Activated B cell treated with CpG ODN at 0.5 μM for 24 hours (primary cell): ENCODE measurements around the gene TMEM161B. TPM values are rescaled to one million over a fixed set of nuclear protein-coding genes. Genes with fewer than 3 reads are reported as not detected.
"Not testable (repeated sequence)": the region's sequence is repeated elsewhere in the genome, so short reads cannot be mapped to it uniquely, and the experiment has no call there.

Source experiments
- ATAC-seq: fragments of 200-7000 bp; cut with Tn5 transposase; one replicate; pipeline ENCODE4 v1.10.0; 2021; ENCODE audit warnings: low read depth, mild to moderate bottlenecking, moderate library complexity
- CTCF ChIA-PET: fragments of 350-600 bp; sonication (Branson Sonifier 250); formaldehyde crosslinking; loops from one replicate; lab custom pipeline; 2021; ENCODE audit warnings: antibody characterized with exemption; lab: Charles Lee
- POLR2A ChIA-PET: fragments of 350-600 bp; sonication (Branson Sonifier 250); formaldehyde crosslinking; loops from one replicate; lab custom pipeline; 2021; ENCODE audit warnings: antibody characterized with exemption; lab: Charles Lee
- DNase-seq: peaks from one replicate; pipeline ENCODE4 v3.0.0; 2022
- H3K27ac Mint-ChIP-seq: one replicate; pipeline ENCODE4 v1.8.0; 2020; ENCODE audit warnings: mixed read lengths
- H3K27me3 Mint-ChIP-seq: one replicate; pipeline ENCODE4 v1.8.0; 2021; ENCODE audit warnings: mixed read lengths
- H3K36me3 Mint-ChIP-seq: one replicate; pipeline ENCODE4 v1.8.0; 2021; ENCODE audit warnings: low read depth, mixed read lengths
- H3K4me1 Mint-ChIP-seq: one replicate; pipeline ENCODE4 v1.8.0; 2021; ENCODE audit warnings: mixed read lengths
- H3K4me3 Mint-ChIP-seq: one replicate; pipeline ENCODE4 v1.8.0; 2020; ENCODE audit warnings: mild to moderate bottlenecking, mixed read lengths
- H3K9me3 Mint-ChIP-seq: one replicate; pipeline ENCODE4 v1.8.0; 2020; ENCODE audit warnings: mixed read lengths
- CTCF ChIP-seq: fragments of 200-600 bp; IDR thresholded peaks from one replicate; pipeline ENCODE4 v1.8.0; 2022; ENCODE audit warnings: antibody characterized with exemption, mild to moderate bottlenecking
- intact Hi-C: fragments of 100-400 bp; cut with micrococcal nuclease; formaldehyde crosslinking; loops from one replicate; pipeline ENCODE4 v1.15.1; 2024
- total RNA-seq: library from RNA; stranded (reverse); gene quantifications from 2 replicates; pipeline ENCODE4 v1.2.3, GENCODE V29; 2022

TMEM161B gene
- total RNA-seq, 1 donor from 2014 or later: 31.1 TPM

- Mint-ChIP-seq H3K4me3 (no peak overlapping the region), H3K9me3 (peaks cover 28% of the 10 kb centered on the region)
Observed at GRCh38 chr5:88190106-88190834, 78.4 kb downstream of the TMEM161B start.

GRCh38 chr5:88189484-88189883, 79.2 kb downstream of the TMEM161B start:
- H3K27ac Mint-ChIP-seq, intact Hi-C loops, ATAC-seq, CTCF ChIA-PET, H3K4me3 Mint-ChIP-seq, H3K4me1 Mint-ChIP-seq, DNase-seq, H3K27me3 Mint-ChIP-seq: not testable (repeated sequence)
- POLR2A ChIA-PET: interaction anchor here (0.7 kb wide), 1 partner anchor 83 kb away, joined by 3 read pairs; no protein-coding TSS in a partner anchor
- peaks cover 28% of the 10 kb centered on the region for H3K9me3 Mint-ChIP-seq
- peaks cover 64% of the 10 kb centered on the region for H3K36me3 Mint-ChIP-seq

More at GRCh38 chr5:88190106-88190834, 78.4 kb downstream of the TMEM161B start:
- DNase-seq (no peak), ATAC-seq (no peak)
- H3K27ac Mint-ChIP-seq: no peak overlapping the region
- peaks cover 69% of the 10 kb centered on the region for H3K36me3 Mint-ChIP-seq
- H3K27me3 Mint-ChIP-seq: no peaks in the 10 kb centered on the region
- CTCF ChIA-PET: no interaction called here
- no peaks in the 10 kb centered on the region for H3K4me1 Mint-ChIP-seq
- POLR2A ChIA-PET: no interaction called here
- TF ChIP-seq CTCF: no peak
- intact Hi-C loops: no loop called here

- no peak for ATAC-seq
- CTCF ChIA-PET: no interaction called here
- POLR2A ChIA-PET: no interaction called here
- no peaks in the 10 kb centered on the region for H3K4me1 Mint-ChIP-seq
- H3K9me3 Mint-ChIP-seq: peaks cover 25% of the 10 kb centered on the region
- DNase-seq: no peak
- H3K4me3 Mint-ChIP-seq: no peak overlapping the region
- H3K36me3 Mint-ChIP-seq: peaks cover 55% of the 10 kb centered on the region
- no peak for TF ChIP-seq CTCF
- no peak overlapping the region for H3K27ac Mint-ChIP-seq
- no peaks in the 10 kb centered on the region for H3K27me3 Mint-ChIP-seq
- intact Hi-C loops: no loop called here
Observed at GRCh38 chr5:88188458-88189132, 80.0 kb downstream of the TMEM161B start.

GRCh38 chr5:88183255-88183654, 85.4 kb downstream of the TMEM161B start:
- no peak overlapping the region for H3K4me3 Mint-ChIP-seq
- peaks cover 4% of the 10 kb centered on the region for H3K9me3 Mint-ChIP-seq
- intact Hi-C loops: no loop called here
- no peaks in the 10 kb centered on the region for H3K27me3 Mint-ChIP-seq
- ChIA-PET CTCF (no interaction called here), POLR2A (no interaction called here)
- ATAC-seq (no peak), DNase-seq (no peak)
- no peak overlapping the region for H3K27ac Mint-ChIP-seq
- no peaks in the 10 kb centered on the region for H3K4me1 Mint-ChIP-seq
- peaks cover 17% of the 10 kb centered on the region for H3K36me3 Mint-ChIP-seq
- TF ChIP-seq CTCF: no peak

- intact Hi-C loops, POLR2A ChIA-PET, H3K36me3 Mint-ChIP-seq, H3K27me3 Mint-ChIP-seq, ATAC-seq, H3K27ac Mint-ChIP-seq, CTCF ChIA-PET, DNase-seq, H3K4me1 Mint-ChIP-seq, H3K4me3 Mint-ChIP-seq: not testable (repeated sequence)
- peaks cover 12% of the 10 kb centered on the region for H3K9me3 Mint-ChIP-seq
Observed at GRCh38 chr5:88177486-88177885, 91.2 kb downstream of the TMEM161B start.
